Measurements from ENCODE around the gene PRKG1.

Gene PRKG1

GRCh38 chr10:52191049-52191448, 1116.8 kb downstream of the PRKG1 start:
- TF ChIP-seq POLR2AphosphoS5 (IDR thresholded peaks at IDR 0.05; ENCODE audit: low read depth), result no peak
- no peak for TF ChIP-seq SPI1 (IDR thresholded peaks at IDR 0.05; ENCODE audit: borderline replicate concordance, low read depth)
- no peak for TF ChIP-seq REST (IDR thresholded peaks at IDR 0.05; ENCODE audit: insufficient replicate concordance, low read depth)
- no peak for TF ChIP-seq CTCF (IDR thresholded peaks at IDR 0.05; ENCODE audit: insufficient read depth, low read length)
- no peak for TF ChIP-seq GABPA (IDR thresholded peaks at IDR 0.05; ENCODE audit: low read depth)

GRCh38 chr10:52194191-52194590, 1119.9 kb downstream of the PRKG1 start:
- TF ChIP-seq GABPA (IDR thresholded peaks at IDR 0.05; ENCODE audit: low read depth), result no peak
- TF ChIP-seq CTCF (IDR thresholded peaks at IDR 0.05; ENCODE audit: insufficient read depth, low read length), result no peak
- TF ChIP-seq SPI1 (IDR thresholded peaks at IDR 0.05; ENCODE audit: borderline replicate concordance, low read depth), result no peak
- TF ChIP-seq POLR2AphosphoS5 (IDR thresholded peaks at IDR 0.05; ENCODE audit: low read depth), result no peak
- no peak for TF ChIP-seq REST (IDR thresholded peaks at IDR 0.05; ENCODE audit: insufficient replicate concordance, low read depth)
- Histone ChIP-seq H3K27me3 (ENCODE audit: insufficient read depth, poor library complexity, severe bottlenecking) (no peaks in the 10 kb centered on the region), H3K27ac (replicated peaks) (no peak overlapping the region), H3K4me3 (replicated peaks; ENCODE audit: insufficient read depth, low read length) (no peak overlapping the region)
- DNase-seq (ENCODE audit: low read depth in 1 of 2, low spot score in 1 of 2), result no peak

More at GRCh38 chr10:52191049-52191448, 1116.8 kb downstream of the PRKG1 start:
- no peak for DNase-seq (ENCODE audit: low read depth in 1 of 2, low spot score in 1 of 2)
- Histone ChIP-seq H3K27ac (replicated peaks) (no peak overlapping the region), H3K4me3 (replicated peaks; ENCODE audit: insufficient read depth, low read length) (no peak overlapping the region), H3K27me3 (ENCODE audit: insufficient read depth, poor library complexity, severe bottlenecking) (no peaks in the 10 kb centered on the region)

- DNase-seq (ENCODE audit: low read depth in 1 of 2, low spot score in 1 of 2), result no peak
- no peak for TF ChIP-seq GABPA (IDR thresholded peaks at IDR 0.05; ENCODE audit: low read depth)
- no peak for TF ChIP-seq CTCF (IDR thresholded peaks at IDR 0.05; ENCODE audit: insufficient read depth, low read length)
- no peak for TF ChIP-seq SPI1 (IDR thresholded peaks at IDR 0.05; ENCODE audit: borderline replicate concordance, low read depth)
- TF ChIP-seq POLR2AphosphoS5 (IDR thresholded peaks at IDR 0.05; ENCODE audit: low read depth), result no peak
- no peak for TF ChIP-seq REST (IDR thresholded peaks at IDR 0.05; ENCODE audit: insufficient replicate concordance, low read depth)
Observed at GRCh38 chr10:52194716-52195115, 1120.4 kb downstream of the PRKG1 start.

More at GRCh38 chr10:52194716-52195115, 1120.4 kb downstream of the PRKG1 start:
- Histone ChIP-seq H3K4me3 (replicated peaks; ENCODE audit: insufficient read depth, low read length) (no peak overlapping the region), H3K27ac (replicated peaks) (no peak overlapping the region), H3K27me3 (ENCODE audit: insufficient read depth, poor library complexity, severe bottlenecking) (no peaks in the 10 kb centered on the region)

Data from HL-60 (cell line).